Activated naive CD4-positive, alpha-beta T cell treated with anti-CD3 and anti-CD28 coated beads, Interleukin-2, amount 50 U/mL, for 72 hours (primary cell): ENCODE results near the gene MR1. TPM values are rescaled to one million over a fixed set of nuclear protein-coding genes. Genes with fewer than 3 reads are reported as not detected.
A peak's percentile ranks its signal among the peaks of the same experiment; 100 is the strongest.
"Not testable (repeated sequence)": the region's sequence is repeated elsewhere in the genome, so short reads cannot be mapped to it uniquely, and the experiment has no call there.

Experiments
- ATAC-seq, 2 donors: fragments of 150-1000 bp; cut with Tn5 transposase; 2 replicates each; pipeline ENCODE4 v1.10.0; 2021; ENCODE audit warnings: mild to moderate bottlenecking in 2 of 2, moderate library complexity in 2 of 2
- DNase-seq, 2 donors: peaks; one replicate each; pipeline ENCODE4 v3.0.0; 2021 to 2022; ENCODE audit warnings: low spot score in 2 of 2
- H3K27ac Mint-ChIP-seq, 2 donors: one replicate each; pipeline ENCODE4 v1.8.0; 2022; ENCODE audit warnings: mild to moderate bottlenecking in 2 of 2, mixed read lengths in 2 of 2
- H3K36me3 Mint-ChIP-seq, 2 donors: one replicate each; pipeline ENCODE4 v1.8.0; 2022; ENCODE audit warnings: mixed read lengths in 2 of 2
- H3K9me3 Mint-ChIP-seq, 2 donors: one replicate each; pipeline ENCODE4 v1.8.0; 2022; ENCODE audit warnings: mixed read lengths in 2 of 2
- total RNA-seq, 2 donors: library from RNA; stranded (reverse); gene quantifications; one replicate each; pipeline ENCODE4 v1.2.3, GENCODE V29; 2022

MR1 gene
- total RNA-seq, 2 donors from 2014 or later: 13.5 to 27.4 TPM

DNA sequence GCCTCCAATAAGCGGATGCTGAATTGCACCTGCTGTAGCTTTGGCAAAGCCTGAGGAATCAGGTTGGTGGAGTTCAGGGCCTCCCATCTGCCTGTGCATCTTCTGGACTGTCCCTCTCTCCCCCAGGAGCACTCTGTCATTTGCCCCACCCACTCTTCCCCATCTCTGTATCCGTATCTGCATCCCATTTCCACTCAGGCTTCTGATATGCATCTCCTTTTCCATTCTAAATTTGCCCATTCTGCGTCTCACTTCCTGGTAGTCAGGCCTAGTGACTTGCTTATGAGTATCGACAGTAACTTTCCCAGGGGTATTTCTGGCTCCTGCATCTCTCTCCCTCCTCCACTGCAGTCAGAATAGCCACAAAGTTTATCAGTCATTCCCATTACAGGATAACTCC is 15.6 kb downstream of the MR1 start:
- DNase-seq (no peak), ATAC-seq (no peak)
- no peaks in the 10 kb centered on the region for H3K9me3 Mint-ChIP-seq
- peak overlapping the region in 1 of 2 donors; percentile 65 for H3K27ac Mint-ChIP-seq
- peaks cover 6 to 25% of the 10 kb centered on the region in 2 donors for H3K36me3 Mint-ChIP-seq

DNA sequence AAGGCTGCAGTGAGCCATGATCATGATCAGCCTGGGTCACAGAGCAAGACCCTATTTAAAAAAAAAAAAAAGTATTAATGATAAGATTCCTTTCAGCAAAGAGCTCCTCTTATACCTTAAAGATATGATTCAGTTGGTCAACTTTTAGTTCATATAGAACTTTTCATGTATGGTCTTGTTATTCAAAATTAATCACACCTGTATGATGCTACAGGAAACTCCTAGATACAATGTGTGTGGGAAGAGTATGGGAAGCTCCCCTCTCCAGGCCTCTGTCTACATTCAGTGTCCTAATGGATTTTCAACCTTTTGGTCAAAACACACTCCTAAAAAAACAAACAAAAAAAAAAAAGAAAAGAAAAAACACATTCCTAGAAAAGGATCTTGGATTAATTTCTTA is 17.1 kb downstream of the MR1 start:
- Mint-ChIP-seq H3K36me3 (peaks cover 6 to 22% of the 10 kb centered on the region in 2 donors), H3K27ac (no peak overlapping the region), H3K9me3 (no peaks in the 10 kb centered on the region)
- DNase-seq (no peak), ATAC-seq (no peak)

DNA sequence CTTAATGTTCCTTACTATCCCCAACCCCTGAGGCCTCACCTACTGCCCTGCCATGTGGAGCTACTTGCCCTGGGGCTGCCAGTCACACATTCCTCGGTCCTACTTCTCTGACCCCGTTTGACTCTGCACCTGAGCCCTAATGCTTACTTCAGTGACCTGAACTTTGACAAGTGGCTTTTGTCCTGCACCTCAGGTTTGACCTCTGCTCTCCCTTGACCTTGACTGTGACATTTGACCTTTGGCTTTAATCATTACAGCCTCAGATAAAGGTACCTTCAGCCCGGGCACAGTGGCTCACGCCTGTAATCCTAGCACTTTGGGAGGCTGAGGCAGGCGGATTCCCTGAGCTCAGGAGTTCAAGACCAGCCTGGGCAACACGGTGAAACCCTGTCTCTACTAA is 22.8 kb downstream of the MR1 start:
- no peak for ATAC-seq
- H3K27ac Mint-ChIP-seq: no peak overlapping the region
- peaks cover 4 to 14% of the 10 kb centered on the region in 2 donors for H3K9me3 Mint-ChIP-seq
- peaks cover 13 to 40% of the 10 kb centered on the region in 2 donors for H3K36me3 Mint-ChIP-seq
- no peak for DNase-seq

DNA sequence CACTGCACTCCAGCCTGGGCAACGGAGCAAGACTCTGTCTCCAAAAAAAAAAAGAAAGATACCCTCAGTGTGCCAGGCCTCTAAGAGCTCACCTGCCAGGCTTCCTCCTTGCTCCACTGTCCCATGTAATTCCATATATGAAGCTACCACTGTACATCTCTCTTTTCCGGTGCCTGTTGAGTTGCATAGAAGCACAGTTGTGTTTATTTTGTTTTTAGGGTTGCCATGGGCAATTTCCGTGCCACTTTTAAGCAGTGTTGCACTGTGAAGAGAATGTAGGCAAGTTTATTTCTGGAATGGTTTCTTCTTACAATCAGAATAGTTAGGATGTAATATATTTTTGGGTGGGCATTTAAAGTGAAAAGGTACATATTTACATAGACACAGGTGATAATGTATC is 23.3 kb downstream of the MR1 start:
- Mint-ChIP-seq H3K9me3 (peaks cover 4 to 14% of the 10 kb centered on the region in 2 donors), H3K36me3 (peaks cover 13 to 40% of the 10 kb centered on the region in 2 donors), H3K27ac (no peak overlapping the region)
- ATAC-seq (no peak), DNase-seq (no peak)

DNA sequence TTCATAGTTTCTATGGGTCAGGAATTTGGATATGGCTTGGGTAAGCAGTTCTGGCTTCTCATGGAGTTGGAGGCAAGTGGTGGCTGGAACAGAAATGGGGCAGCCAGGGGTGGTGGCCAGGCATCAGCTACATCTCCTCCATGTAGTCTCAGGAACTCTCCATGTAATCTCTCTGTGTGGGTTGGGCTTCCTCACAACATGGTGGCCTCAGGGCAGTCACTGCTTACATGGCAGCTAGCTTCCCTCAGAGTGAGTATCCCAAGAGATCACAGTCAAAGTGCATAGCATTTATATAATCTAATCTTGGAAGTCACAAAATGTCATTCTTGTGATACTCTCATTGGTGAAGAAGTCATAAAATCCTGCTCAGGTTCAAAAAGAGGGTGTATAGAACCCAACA is 25.7 kb downstream of the MR1 start:
- peaks cover 4 to 14% of the 10 kb centered on the region in 2 donors for H3K9me3 Mint-ChIP-seq
- no peak overlapping the region for H3K27ac Mint-ChIP-seq
- no peak for DNase-seq
- peaks cover 13 to 40% of the 10 kb centered on the region in 2 donors for H3K36me3 Mint-ChIP-seq
- no peak for ATAC-seq

DNA sequence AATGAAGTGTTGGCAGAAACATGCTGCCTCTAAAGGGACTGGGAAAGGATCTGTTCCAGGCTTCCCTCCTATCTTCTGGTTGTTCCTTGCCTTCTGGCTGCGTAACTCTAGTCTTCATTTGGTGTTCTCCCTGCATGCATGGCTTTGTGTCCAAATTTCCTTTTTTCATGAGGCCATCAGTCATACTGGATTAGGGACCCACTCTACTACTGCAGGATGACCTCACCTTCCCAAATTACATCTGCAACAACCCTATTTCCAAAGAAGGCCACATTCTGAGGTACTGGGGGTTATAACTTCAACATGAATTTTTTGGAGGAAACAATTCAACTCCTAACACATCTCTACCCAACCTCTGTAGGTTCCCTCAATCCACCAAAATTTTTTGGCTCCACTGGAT is 26.3 kb downstream of the MR1 start:
- ATAC-seq: no peak

DNA sequence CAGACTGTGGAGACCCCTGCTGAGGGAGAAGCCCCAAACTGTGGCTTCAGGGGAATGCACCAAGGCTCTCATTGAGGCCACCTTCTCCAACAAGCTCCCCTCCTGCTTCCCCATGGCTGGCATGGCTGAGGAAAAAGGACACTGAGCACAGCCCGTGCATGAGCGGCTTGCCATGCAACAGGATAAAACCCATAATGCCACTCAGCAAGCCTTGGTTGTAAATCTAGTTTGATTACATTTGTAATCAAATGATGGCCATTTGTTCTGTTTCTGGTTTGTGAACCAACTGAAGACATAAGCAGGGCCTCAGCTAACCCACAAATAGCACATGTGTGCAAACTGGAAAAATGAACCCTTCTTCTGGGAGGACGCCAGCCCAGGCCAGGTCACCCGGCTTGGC is 27.2 kb downstream of the MR1 start:
- Mint-ChIP-seq H3K36me3 (peaks cover 13 to 34% of the 10 kb centered on the region in 2 donors), H3K9me3 (peaks cover 4 to 14% of the 10 kb centered on the region in 2 donors)
- not testable (repeated sequence) for DNase-seq, ATAC-seq, H3K27ac Mint-ChIP-seq

More for the DNA sequence above, 26.3 kb downstream of the MR1 start:
- Mint-ChIP-seq H3K27ac (no peak overlapping the region), H3K36me3 (peaks cover 13 to 40% of the 10 kb centered on the region in 2 donors), H3K9me3 (peaks cover 4 to 14% of the 10 kb centered on the region in 2 donors)
- DNase-seq: no peak

DNA sequence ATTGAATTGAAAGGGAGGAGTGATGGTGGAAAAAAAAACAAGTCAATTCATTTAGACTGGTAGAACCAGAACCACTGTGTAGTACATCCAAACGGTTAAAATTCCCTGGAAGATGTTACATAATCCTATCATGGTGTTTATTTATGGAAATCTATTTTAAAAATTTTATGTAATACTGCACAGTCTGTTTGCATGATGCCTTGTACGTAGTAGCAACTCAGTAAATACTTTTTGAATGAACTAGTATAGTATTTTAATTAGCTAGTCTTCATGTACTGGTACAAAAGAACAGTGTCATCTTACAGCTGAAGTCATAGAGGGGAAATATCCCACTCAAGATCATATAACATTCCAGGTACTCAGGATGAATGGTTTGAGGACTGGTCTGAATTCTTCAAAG is 27.7 kb downstream of the MR1 start:
- H3K36me3 Mint-ChIP-seq: peaks cover 13 to 33% of the 10 kb centered on the region in 2 donors
- DNase-seq: no peak
- peaks cover 4 to 14% of the 10 kb centered on the region in 2 donors for H3K9me3 Mint-ChIP-seq
- H3K27ac Mint-ChIP-seq: no peak overlapping the region
- ATAC-seq: no peak

DNA sequence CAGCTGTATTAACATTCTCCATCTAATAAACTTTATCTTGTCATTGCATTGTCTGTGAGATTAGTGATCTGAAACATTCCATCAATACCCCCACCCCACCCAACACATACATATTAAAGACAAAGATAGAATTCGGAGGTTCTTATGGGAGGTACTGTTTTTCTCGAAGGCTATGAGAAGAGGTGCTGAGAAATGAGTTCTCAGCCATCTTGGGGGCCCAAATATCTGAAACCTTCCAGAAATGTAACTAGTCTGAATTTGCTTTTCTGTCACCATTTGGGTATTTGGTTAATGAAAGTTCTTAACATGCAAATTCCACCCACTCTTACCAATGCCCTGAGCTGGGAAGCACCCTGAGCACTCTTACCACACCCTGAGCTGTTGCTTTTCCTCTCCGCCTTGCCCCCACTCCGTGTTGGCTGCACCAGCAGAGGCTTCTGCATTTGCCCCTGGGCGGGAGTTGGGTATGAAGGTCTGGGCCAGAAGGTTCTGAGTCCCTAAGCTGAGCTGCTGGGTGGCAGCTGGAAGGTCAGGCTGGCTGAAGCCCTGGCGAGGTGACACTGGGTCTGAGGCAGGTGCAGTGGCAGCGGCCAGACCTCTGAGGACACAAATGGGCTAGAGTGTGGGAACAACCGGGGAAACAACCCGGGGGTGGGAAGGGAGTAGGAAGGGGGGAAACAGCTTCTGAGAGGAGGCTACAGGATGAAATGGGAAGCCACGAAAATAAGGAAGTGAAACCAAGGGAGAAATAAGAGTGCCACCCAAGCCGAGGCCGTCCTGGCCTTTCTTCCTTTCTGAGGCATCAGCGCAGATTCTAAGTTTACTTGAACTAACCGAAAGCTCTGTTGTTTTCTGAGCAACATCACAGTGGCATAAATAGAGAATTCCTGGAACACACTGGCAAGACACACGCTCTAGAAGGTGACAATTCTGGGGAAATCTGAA is 28.4 kb downstream of the MR1 start:
- H3K27ac Mint-ChIP-seq: peak overlapping the region; percentile 48 to 83
- H3K36me3 Mint-ChIP-seq: peaks cover 13 to 28% of the 10 kb centered on the region in 2 donors
- ATAC-seq: peak; percentile 49 to 58
- DNase-seq: no peak
- peaks cover 4 to 14% of the 10 kb centered on the region in 2 donors for H3K9me3 Mint-ChIP-seq

DNA sequence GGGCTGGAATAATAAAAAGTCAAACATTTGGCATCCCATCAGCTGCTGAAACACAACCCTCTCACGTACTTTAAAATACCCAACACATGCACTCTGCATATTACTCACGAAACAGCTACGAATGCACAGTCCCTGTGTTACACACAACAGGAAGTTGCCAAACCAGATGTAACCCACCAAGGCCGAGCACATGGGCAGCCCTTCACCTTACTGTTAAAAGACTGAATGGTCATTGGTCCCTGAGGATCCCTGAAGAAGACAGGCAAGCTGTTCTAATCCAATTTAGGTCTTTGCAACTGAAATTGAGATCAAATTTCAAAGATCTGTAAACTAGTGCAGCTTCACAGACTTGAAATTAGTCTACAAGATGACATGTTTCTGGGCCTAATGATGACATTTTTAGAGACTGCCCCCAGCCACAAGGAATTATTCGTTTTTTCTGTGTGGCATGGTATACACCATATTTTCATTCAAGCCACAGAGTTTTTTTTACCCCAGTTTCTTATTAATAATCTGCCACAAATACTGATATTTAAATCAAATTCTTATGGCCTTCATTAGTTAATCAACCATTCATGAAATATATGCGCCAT is 29.1 kb downstream of the MR1 start:
- H3K36me3 Mint-ChIP-seq: peaks cover 13 to 23% of the 10 kb centered on the region in 2 donors
- H3K9me3 Mint-ChIP-seq: peaks cover 4 to 14% of the 10 kb centered on the region in 2 donors
- peak overlapping the region; percentile 48 to 83 for H3K27ac Mint-ChIP-seq
- ATAC-seq (peak; percentile 89 to 92), DNase-seq (peak in 1 of 2 donors; percentile 18)

DNA sequence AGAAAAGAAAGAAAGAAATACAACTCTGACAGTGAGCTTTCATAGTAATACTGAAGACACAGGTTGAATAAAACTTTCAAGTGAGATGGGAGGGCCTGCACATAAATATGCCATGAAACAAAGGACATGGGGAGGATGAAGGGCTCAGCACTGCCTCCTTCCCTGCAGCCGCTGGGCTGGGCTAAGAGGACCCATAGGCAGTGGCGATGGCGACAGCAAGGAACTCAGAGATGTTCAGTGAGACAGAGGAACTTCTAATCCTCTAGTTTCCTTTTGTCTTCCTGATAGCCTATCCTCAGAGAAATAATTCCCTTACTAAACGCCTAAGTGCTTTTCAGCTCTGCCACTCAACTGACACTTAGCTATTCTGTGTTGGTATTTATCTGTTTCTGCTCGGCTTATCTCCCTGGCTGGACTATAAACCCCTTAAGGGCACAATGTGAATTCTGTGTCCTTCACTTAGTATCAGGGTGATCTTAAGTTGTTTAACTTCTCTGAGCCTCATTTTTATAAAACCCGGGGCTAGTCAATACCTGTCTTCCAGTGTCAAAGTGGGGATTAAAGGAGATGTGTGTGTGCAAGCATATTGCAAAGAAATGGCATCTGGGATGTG is 30.3 kb downstream of the MR1 start:
- peaks cover 2 to 11% of the 10 kb centered on the region in 2 donors for H3K9me3 Mint-ChIP-seq
- DNase-seq (no peak), ATAC-seq (no peak)
- H3K36me3 Mint-ChIP-seq: peaks cover 6 to 12% of the 10 kb centered on the region in 2 donors
- no peak overlapping the region for H3K27ac Mint-ChIP-seq

DNA sequence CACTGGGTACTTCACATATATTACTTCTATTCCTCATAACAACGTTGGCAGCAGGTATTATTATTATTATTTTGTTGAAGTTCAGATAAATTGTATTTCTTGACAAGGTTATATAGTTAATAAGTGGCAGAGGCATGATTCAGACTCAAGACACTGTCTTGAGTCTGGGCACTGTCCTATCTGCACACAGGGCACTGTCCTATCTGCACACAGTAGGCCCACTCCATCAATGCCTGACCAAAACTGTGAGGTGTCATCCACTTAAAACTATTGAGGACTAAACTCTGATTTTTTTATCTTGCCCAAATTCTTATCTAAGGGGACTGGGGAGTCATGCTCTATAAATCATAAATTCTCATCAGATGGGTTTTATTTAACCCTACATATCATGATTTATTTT is 30.9 kb downstream of the MR1 start:
- ATAC-seq (no peak), DNase-seq (no peak)
- Mint-ChIP-seq H3K36me3 (peaks cover under 1 to 6% of the 10 kb centered on the region in 2 donors), H3K27ac (no peak overlapping the region), H3K9me3 (peaks cover 0 to 5% of the 10 kb centered on the region in 2 donors)

DNA sequence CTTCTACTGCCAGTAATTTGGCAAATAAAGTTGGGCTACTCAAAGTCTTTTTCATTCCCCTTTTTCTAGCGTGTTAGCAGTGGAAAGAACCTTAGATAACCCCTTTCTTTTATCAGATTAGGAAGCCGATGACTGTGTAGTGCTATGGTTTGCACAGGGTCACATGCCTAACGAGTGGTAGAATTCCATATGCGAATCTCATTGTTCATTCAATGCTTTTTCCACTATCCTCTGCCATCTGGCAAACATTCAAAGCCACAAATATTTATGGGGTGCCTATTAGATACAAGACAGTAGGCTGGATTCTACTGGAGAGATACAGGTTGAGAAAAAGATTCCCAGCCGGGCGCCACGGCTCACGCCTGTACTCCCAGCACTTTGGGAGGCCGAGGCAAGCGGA is 39.9 kb downstream of the MR1 start:
- Mint-ChIP-seq H3K27ac (no peak overlapping the region), H3K9me3 (peaks cover 5% of the 10 kb centered on the region in 2 donors), H3K36me3 (peaks cover 0 to 7% of the 10 kb centered on the region in 2 donors)
- no peak for ATAC-seq
- DNase-seq: no peak

DNA sequence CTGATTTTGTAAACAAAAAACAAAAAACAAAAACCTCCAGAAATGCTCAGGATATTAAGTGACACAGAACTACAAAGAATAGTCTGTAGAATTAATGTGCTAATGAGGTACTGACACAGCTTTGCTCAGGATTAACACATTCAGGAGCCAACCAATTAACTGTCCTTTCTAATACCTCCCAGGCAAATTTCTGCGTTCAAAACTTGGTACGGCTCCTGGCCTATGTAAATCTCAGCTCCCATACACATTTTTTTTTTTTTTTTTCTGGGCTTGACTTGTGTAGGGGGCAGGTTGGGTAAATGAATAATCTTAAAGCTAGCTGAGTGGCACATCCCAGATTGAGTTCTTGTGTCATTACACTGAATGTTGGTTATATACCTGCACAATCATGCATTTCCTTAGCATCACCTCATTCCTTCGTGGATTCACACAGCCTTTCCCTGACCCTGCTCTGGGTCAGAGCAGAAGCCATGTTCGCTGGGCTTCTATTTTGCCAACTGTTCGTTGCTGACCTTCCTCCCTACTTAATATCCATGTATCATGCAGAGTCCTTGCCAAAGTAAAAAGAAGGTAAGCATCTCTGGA is 42.1 kb downstream of the MR1 start:
- no peaks in the 10 kb centered on the region for H3K9me3 Mint-ChIP-seq
- no peak for ATAC-seq
- H3K36me3 Mint-ChIP-seq: no peaks in the 10 kb centered on the region
- H3K27ac Mint-ChIP-seq: no peak overlapping the region
- DNase-seq: no peak

DNA sequence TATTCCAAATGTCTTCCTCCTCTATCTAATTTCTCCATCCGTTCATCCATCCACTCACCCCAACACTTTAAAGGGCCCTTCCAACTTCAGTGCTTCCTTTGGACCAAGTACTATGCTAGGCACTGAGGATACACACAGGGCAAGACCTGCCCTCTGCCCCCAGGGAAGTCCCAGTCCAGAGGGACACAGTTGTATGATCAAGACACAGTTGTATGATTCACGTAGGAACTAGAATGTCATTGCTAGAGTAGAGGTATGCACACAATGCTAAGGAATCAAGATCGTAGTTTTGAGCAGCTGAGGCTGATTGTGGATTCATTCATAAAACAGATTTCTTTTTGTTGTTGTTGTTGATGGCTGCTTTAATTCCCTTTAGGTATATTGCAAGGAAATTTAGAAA is 43.1 kb downstream of the MR1 start:
- DNase-seq (no peak), ATAC-seq (no peak)
- H3K9me3 Mint-ChIP-seq: no peaks in the 10 kb centered on the region
- no peaks in the 10 kb centered on the region for H3K36me3 Mint-ChIP-seq
- no peak overlapping the region for H3K27ac Mint-ChIP-seq

DNA sequence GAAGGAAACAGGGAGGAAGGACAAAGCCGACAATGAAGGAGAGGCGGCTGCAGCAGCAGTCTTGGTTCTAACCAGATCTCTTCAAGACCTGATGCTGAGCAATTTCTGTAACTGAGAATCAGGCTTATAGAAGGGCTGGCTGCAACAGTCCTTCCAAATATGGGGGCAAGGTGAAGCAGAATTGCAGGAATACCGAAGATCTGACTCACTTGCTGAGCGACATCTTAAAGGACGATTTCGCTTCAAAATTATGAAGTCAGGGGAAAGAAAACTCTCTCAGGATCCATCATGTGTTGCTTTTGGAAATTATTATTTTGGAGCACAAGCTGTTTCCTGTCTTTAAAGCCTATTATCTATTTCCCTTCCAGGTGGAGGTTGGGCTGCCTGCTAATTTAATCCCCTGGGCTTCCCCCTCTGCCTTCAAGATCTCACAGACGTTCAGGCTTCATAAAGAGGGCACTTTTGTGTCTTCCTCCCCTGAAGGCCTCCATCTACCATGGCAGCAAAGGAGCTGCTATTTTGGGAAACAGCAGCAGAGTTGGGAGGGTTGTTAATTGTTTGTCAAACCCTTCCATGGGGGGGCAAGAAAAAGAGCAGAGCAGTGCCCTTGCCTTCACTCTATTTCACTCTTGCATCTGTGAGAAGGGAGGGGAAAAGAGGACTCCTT is 43.9 kb downstream of the MR1 start:
- DNase-seq: no peak
- Mint-ChIP-seq H3K27ac (no peak overlapping the region), H3K36me3 (no peaks in the 10 kb centered on the region), H3K9me3 (no peaks in the 10 kb centered on the region)
- no peak for ATAC-seq
